ENCODE measurements around the gene USP28.

USP28 gene

DNA sequence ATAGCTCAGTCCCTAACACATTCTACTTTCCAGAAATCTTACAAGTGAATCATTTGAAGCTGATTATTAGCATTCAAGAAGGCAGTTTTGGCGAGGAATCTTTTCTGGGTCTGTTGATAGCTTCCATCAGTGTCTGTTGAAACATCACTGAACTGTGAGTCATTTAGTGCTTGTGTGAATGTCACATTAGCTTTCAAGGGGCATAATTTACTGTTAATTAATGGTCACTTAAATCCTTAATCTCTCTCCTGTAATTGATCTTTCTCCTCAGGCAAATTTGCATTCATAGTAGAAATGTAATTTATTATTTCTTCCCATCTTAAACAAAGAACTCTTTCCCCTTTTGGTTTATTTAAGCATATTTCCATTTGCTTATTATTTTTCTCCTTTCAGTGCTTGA, 31.8 kb upstream of the USP28 start:
- Histone ChIP-seq H3K27me3 (peaks cover 0 to 28% of the 10 kb centered on the region in 2 donors), H3K36me3 (no peaks in the 10 kb centered on the region), H3K27ac (no peak overlapping the region), H3K4me3 (no peak overlapping the region), H3K4me1 (peaks cover 0 to 3% (median 0%) of the 10 kb centered on the region in 4 donors), H3K9me3 (no peaks in the 10 kb centered on the region)
- TF ChIP-seq, protein P1, sequence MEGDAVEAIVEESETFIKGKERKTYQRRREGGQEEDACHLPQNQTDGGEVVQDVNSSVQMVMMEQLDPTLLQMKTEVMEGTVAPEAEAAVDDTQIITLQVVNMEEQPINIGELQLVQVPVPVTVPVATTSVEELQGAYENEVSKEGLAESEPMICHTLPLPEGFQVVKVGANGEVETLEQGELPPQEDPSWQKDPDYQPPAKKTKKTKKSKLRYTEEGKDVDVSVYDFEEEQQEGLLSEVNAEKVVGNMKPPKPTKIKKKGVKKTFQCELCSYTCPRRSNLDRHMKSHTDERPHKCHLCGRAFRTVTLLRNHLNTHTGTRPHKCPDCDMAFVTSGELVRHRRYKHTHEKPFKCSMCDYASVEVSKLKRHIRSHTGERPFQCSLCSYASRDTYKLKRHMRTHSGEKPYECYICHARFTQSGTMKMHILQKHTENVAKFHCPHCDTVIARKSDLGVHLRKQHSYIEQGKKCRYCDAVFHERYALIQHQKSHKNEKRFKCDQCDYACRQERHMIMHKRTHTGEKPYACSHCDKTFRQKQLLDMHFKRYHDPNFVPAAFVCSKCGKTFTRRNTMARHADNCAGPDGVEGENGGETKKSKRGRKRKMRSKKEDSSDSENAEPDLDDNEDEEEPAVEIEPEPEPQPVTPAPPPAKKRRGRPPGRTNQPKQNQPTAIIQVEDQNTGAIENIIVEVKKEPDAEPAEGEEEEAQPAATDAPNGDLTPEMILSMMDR (IDR thresholded peaks at IDR 0.05), result no peak
- intact Hi-C loops (cut with DNase I; ENCODE audit: low total_unique reads), result no loop called here
- DNase-seq, result no peak

DNA sequence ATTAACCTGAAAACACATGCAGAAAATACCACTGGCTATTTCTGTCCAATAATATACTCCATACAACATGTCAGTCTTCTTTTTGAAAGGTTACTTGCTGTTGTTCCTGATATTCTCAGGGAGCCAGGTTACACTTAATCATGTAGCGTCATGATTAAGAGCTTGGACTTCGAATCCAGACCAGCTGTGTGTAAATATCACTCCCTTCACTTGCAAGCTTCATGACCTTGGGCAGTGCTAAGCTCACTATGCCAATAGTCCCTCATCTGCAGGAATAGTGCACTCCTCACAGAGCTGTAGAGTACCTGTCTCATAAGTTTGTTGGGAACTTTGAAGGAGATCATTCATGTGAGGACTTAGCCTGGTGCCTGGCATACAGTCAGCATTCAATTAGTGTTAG, 31.1 kb upstream of the USP28 start:
- H3K4me1 ChIP-seq, result no peaks in the 10 kb centered on the region
- no peak overlapping the region for H3K4me3 ChIP-seq
- TF ChIP-seq, protein P1 (IDR thresholded peaks at IDR 0.05), result no peak
- peaks cover 0 to 26% of the 10 kb centered on the region in 2 donors for H3K27me3 ChIP-seq
- no peaks in the 10 kb centered on the region for H3K9me3 ChIP-seq
- no peak for DNase-seq
- intact Hi-C loops (cut with DNase I; ENCODE audit: low total_unique reads), result no loop called here
- H3K27ac ChIP-seq, result no peak overlapping the region
- H3K36me3 ChIP-seq, result no peaks in the 10 kb centered on the region

DNA sequence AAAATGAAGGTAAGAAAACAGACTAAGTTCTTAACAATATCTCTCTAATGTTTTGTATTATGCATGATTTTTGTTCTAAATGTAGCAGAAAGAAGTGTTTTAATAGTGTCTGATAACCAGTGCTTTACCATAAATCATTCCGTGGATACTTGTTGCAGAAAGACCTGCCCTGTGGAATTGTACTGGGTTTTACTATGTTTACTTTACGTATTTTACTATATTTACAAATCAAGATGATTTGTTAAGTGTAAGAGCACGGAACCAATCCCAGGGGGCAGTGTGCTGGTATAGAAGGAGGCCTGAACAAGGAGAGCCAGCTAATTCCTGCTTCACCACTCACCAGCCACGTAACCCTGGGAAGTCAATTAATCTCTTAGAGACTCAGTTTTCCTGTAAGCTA, 30.7 kb upstream of the USP28 start:
- Histone ChIP-seq H3K27me3 (peaks cover 0 to 22% of the 10 kb centered on the region in 2 donors), H3K36me3 (no peaks in the 10 kb centered on the region), H3K9me3 (no peaks in the 10 kb centered on the region), H3K27ac (no peak overlapping the region), H3K4me3 (no peak overlapping the region), H3K4me1 (no peaks in the 10 kb centered on the region)
- no peak for DNase-seq
- TF ChIP-seq, protein P1 (IDR thresholded peaks at IDR 0.05), result no peak
- intact Hi-C loops (cut with DNase I; ENCODE audit: low total_unique reads), result no loop called here

DNA sequence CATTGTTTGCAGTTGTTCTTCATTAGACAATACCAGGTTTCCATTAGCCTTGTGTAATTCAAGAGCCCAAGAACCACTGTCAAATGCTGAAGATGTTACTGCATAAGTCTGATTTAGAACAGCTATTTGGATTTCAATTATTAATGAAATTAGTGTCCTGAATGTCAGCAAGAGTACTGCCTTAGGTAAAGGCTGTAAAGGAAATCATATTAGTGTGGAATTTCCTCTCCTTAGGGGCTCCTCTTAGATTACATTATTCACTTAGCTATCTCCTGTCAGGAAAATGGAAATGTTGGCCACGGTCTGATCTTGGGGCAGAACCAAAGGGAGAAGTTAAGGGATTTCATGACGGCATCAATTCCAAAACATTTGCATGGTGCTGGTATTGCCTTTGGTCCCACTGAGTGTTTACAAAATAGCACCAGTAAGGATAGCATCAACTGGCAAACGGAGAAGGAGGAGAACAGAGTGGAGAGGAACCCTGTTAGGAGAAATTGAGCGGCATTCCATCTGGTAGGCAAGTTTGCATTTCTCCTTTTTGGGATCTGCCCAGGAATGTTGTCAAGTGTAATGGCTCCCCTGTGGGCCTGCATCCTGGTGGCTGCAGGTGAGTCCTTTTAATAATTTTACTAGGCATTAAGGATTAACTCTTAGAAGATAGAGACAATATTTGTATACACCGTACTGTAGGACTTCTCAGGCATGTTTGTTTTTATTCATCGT, 29.2 kb upstream of the USP28 start, which contains the start of gene HTR3B:
HTR3B (plus strand) TSS at position 418 of the 723 bp plus-strand sequence; CDS start at position 556, 138 bp downstream.
- H3K4me3 ChIP-seq, result no peak within 1 kb of the TSS
- intact Hi-C loops (cut with DNase I; ENCODE audit: low total_unique reads), result no loop called here
- H3K4me1 ChIP-seq, result no peaks in the 10 kb centered on the region
- TF ChIP-seq, protein P1 (IDR thresholded peaks at IDR 0.05), result no peak
- H3K36me3 ChIP-seq, result no peaks in the 10 kb centered on the region
- H3K27me3 ChIP-seq, result peaks cover 0 to 21% of the 10 kb centered on the region in 2 donors
- no peak for DNase-seq
- no peaks in the 10 kb centered on the region for H3K9me3 ChIP-seq
- no peak within 1 kb of the TSS for H3K27ac ChIP-seq

DNA sequence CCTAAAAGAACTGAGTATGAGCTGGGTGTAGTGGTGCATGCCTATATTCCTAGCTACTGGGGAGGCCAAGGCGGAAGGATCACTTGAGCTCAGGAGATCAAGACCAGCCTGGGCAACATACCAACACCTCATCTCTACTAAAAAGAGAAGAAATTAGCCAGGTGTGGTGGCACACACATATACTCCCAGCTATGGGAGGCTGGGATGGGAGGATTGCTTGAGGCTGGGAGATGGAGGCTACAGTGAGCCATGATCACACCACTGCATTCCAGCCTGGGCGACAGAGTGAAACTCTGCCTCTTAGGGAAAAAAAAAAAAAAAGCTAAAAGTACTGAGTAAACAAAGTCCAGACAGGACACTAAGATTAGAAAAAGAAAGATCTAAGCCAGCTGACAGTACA, 25.8 kb upstream of the USP28 start:
- H3K27ac ChIP-seq, result no peak overlapping the region
- TF ChIP-seq, protein P1 (IDR thresholded peaks at IDR 0.05), result no peak
- no peaks in the 10 kb centered on the region for H3K9me3 ChIP-seq
- DNase-seq, result no peak
- no peak overlapping the region for H3K4me3 ChIP-seq
- no peaks in the 10 kb centered on the region for H3K36me3 ChIP-seq
- peaks cover 0 to 1% of the 10 kb centered on the region in 2 donors for H3K27me3 ChIP-seq
- intact Hi-C loops (cut with DNase I; ENCODE audit: low total_unique reads), result no loop called here
- no peaks in the 10 kb centered on the region for H3K4me1 ChIP-seq
